NOMO-1 treated with DMSO at 0.1 percent for 48 hours (cell line): ENCODE results near the gene DPCD.

Source experiments
- DNase-seq: peaks from one replicate; lab custom pipeline; 2025; ENCODE audit not compliant: unreplicated experiment; lab: John Stamatoyannopoulos, UW

The DPCD gene

GRCh38 chr10:101580486-101581399 is 7.4 kb upstream of the DPCD start:
- DNase-seq = no peak

- DNase-seq = no peak
These were observed 2.3 kb upstream of the DPCD start for GRCh38 chr10:101585841-101586240.

GRCh38 chr10:101588879-101589278 is 758 bp downstream of the DPCD start:
- no peak for DNase-seq

GRCh38 chr10:101593331-101593730 is 5.2 kb downstream of the DPCD start:
- DNase-seq = peak; percentile 92

GRCh38 chr10:101595591-101596433 is 7.7 kb downstream of the DPCD start:
- no peak for DNase-seq

GRCh38 chr10:101597091-101597900 is 9.2 kb downstream of the DPCD start:
- no peak for DNase-seq

GRCh38 chr10:101601541-101601940 is 13.4 kb downstream of the DPCD start:
- no peak for DNase-seq

GRCh38 chr10:101602761-101603398 is 14.8 kb downstream of the DPCD start:
- peak; percentile 95 for DNase-seq

GRCh38 chr10:101607124-101607523 is 19.0 kb downstream of the DPCD start:
- no peak for DNase-seq

GRCh38 chr10:101609481-101609880 is 21.4 kb downstream of the DPCD start:
- no peak for DNase-seq

GRCh38 chr10:101611096-101611905 is 23.2 kb downstream of the DPCD start:
- no peak for DNase-seq

GRCh38 chr10:101612086-101612485 is 24.0 kb downstream of the DPCD start:
- DNase-seq = no peak

GRCh38 chr10:101612872-101613271 is 24.8 kb downstream of the DPCD start:
- DNase-seq = no peak

- DNase-seq = no peak
These were observed 25.5 kb downstream of the DPCD start for GRCh38 chr10:101613646-101614045.

GRCh38 chr10:101614663-101615524 is 26.8 kb downstream of the DPCD start:
- DNase-seq = no peak

- DNase-seq = no peak
These were observed 27.5 kb downstream of the DPCD start for GRCh38 chr10:101615525-101616116.

GRCh38 chr10:101616415-101617101 is 28.4 kb downstream of the DPCD start:
- DNase-seq = no peak
